Spleen (tissue), 11 donors: ENCODE data around the gene ZFAND2A. TPM values are rescaled to one million over a fixed set of nuclear protein-coding genes. Genes with fewer than 3 reads are reported as not detected.
A peak's percentile ranks its signal among the peaks of the same experiment; 100 is the strongest.

Experiments
- DNase-seq: peaks from one replicate; pipeline ENCODE4 v3.0.0-alpha.2; 2020
- H3K27ac ChIP-seq, 8 donors: fragments of 200-600 bp; sonication (generic) in 7 of 8; 1 replicate in 4 of 8; 2 replicates in 4 of 8; pipeline versions ENCODE4 v1.5.0 to v1.8.0; 2016 to 2021; ENCODE audit warnings: inconsistent platforms in 4 of 8, mild to moderate bottlenecking in 4 of 8, moderate library complexity in 1 of 8
- H3K27me3 ChIP-seq, 7 donors: fragments of 200-600 bp; sonication (generic) in 6 of 7; replicated peaks in 1 of 7; 1 replicate in 4 of 7; 2 replicates in 3 of 7; pipeline versions ENCODE4 v1.5.0 to v1.8.0; 2016 to 2021; ENCODE audit warnings: inconsistent platforms in 3 of 7, mild to moderate bottlenecking in 1 of 7
- H3K36me3 ChIP-seq, 6 donors: fragments of 200-600 bp; sonication (generic) in 5 of 6; 1 replicate in 4 of 6; 2 replicates in 2 of 6; pipeline versions ENCODE4 v1.5.0 to v1.8.0; 2016 to 2021; ENCODE audit warnings: inconsistent platforms in 2 of 6
- H3K4me1 ChIP-seq, 6 donors: fragments of 200-600 bp; sonication (generic) in 5 of 6; 1 replicate in 3 of 6; 2 replicates in 3 of 6; pipeline versions ENCODE4 v1.5.0 to v1.8.0; 2016 to 2021; ENCODE audit warnings: inconsistent platforms in 3 of 6
- H3K4me3 ChIP-seq, 8 donors: fragments of 200-600 bp; sonication (generic) in 7 of 8; 1 replicate in 4 of 8; 2 replicates in 4 of 8; pipeline versions ENCODE4 v1.5.0 to v1.8.0; 2016 to 2021; ENCODE audit warnings: inconsistent platforms in 4 of 8, mild to moderate bottlenecking in 4 of 8, moderate library complexity in 2 of 8
- H3K9me3 ChIP-seq, 8 donors: fragments of 200-600 bp; sonication (generic) in 7 of 8; 1 replicate in 4 of 8; 2 replicates in 4 of 8; pipeline versions ENCODE4 v1.5.0 to v1.8.0; 2016 to 2021; ENCODE audit warnings: inconsistent platforms in 4 of 8
- POLR2A ChIP-seq, 3 donors: fragments of 450-650 bp; IDR thresholded peaks; one replicate each; pipeline ENCODE4 v1.5.1; 2017; ENCODE audit warnings: antibody characterized with exemption in 3 of 3, mild to moderate bottlenecking in 1 of 3
- POLR2AphosphoS5 ChIP-seq, 3 donors: sonication (generic); formaldehyde crosslinking; IDR thresholded peaks; one replicate each; pipeline ENCODE4 v1.5.1; 2017; ENCODE audit warnings: antibody characterized with exemption in 3 of 3
- WGBS, 5 donors: extraction: QIAGEN DNeasy Blood & Tissue Kit in 3 of 5; methylation state at CpG; one replicate each; pipeline versions ENCODE4 v1.1.5 to v1.1.7; 2013 to 2018; 5-methylcytosine and 5-hydroxymethylcytosine counted together
- intact Hi-C: fragments of 100-400 bp; cut with DNase I; formaldehyde crosslinking; loops from one replicate; pipeline ENCODE4 v1.15.0; 2023; ENCODE audit warnings: low total_unique reads
- polyA plus RNA-seq, 3 donors: library from polyadenylated mRNA; stranded (reverse); fragments of 200-250 nt; gene quantifications; one replicate each; pipeline ENCODE4 v1.2.1, GENCODE V29; 2013
- total RNA-seq, 7 donors: library from RNA; depleted of rRNA in 3 of 7; stranded (reverse); fragments of >200 nt in 3 of 7; fragmentation: NEBNext Ultra II Directional in 4 of 7; extraction: Animal tissue kit (Norgen Biotek cat#: 25700) in 4 of 7; gene quantifications; one replicate each; pipeline versions ENCODE4 v1.1.0 to v1.2.1, GENCODE V29; 2016 to 2021
- TF ChIP-seq, protein P1 (sequence below), 11 experiments: fragments of 200-600 bp in 7 of 11; fragments of 450-650 bp in 4 of 11; sonication (generic) in 4 of 11; IDR thresholded peaks in 8 of 11; conservative IDR thresholded peaks in 3 of 11; 1 replicate in 7 of 11; 2 replicates in 4 of 11; pipeline versions ENCODE4 v1.4.0 to v1.8.0; 2016 to 2021; ENCODE audit warnings: antibody characterized with exemption in 11 of 11, inconsistent platforms in 4 of 11, mild to moderate bottlenecking in 1 of 11
- donor health status: healthy with polysubstance abuse.
- donor health status: DM: no; HTN: no; CAD: no; lungs with moderate emphysema.
- donor health status: DM: no; HTN: no; CAD: no.
- donor health status: Bipolar disorder and iron deficiency.
- donor health status: healthy.
- donor health status: DM: no; HTN: no; CAD: no.
- donor health status: DM: yes; HTN: yes; CAD: no.

ZFAND2A gene
- total and polyA plus RNA-seq, 10 donors = 18.3 to 41.7 (median 24.4) TPM

DNA sequence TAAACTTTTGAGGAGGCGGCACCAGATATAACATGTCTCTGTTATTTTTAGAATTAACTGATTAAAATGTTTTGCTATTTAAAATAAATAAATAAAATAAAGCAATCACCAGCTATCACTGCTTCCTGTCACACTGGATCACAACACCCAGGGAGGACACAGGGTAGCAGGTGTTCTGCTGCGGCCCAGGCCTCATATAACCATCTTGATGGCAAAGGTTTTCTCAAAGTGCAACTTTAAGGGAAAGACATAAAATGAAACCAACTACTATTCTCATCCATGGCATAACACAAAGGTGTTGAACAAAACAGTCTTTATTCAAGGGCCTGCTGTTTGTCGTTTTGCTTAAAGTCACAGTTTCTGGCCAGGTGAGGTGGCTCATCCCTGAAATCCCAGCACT, 48.8 kb downstream of the ZFAND2A start:
- WGBS, 5 donors = 86 to 93% (median 91%) methylated on average over 3 of the region's 3 CpGs
- intact Hi-C loops = no loop called here
- no peak for DNase-seq

DNA sequence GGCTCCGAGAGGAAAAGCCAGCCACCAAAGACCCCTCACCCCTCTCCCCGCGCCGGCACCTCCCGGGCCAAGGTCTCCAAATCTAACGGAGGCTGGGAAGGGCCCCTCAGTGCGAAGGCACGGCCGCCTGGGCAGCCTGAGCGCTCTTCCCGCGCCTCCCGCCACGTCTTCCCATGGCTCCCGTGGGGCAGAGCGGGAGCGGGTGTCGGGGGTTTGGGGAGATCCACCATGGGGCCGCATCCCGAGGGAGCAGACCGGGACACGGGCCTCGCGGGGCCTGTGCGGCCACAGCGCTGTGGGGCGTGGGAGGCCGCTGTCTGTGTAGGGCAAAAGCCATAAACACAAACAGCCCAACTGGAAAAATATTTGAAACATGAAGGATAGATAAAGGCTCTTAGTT, 49.6 kb downstream of the ZFAND2A start:
- Histone ChIP-seq H3K4me3 (no peak overlapping the region), H3K27me3 (peaks cover 0 to 4% (median 0%) of the 10 kb centered on the region in 7 donors), H3K4me1 (peaks cover 0 to 13% (median 2%) of the 10 kb centered on the region in 6 donors), H3K9me3 (no peaks in the 10 kb centered on the region), H3K36me3 (peaks cover 0 to 7% (median 0%) of the 10 kb centered on the region in 6 donors), H3K27ac (no peak overlapping the region)
- DNase-seq = peak; percentile 47
- intact Hi-C loops = no loop called here
- TF ChIP-seq, protein P1, sequence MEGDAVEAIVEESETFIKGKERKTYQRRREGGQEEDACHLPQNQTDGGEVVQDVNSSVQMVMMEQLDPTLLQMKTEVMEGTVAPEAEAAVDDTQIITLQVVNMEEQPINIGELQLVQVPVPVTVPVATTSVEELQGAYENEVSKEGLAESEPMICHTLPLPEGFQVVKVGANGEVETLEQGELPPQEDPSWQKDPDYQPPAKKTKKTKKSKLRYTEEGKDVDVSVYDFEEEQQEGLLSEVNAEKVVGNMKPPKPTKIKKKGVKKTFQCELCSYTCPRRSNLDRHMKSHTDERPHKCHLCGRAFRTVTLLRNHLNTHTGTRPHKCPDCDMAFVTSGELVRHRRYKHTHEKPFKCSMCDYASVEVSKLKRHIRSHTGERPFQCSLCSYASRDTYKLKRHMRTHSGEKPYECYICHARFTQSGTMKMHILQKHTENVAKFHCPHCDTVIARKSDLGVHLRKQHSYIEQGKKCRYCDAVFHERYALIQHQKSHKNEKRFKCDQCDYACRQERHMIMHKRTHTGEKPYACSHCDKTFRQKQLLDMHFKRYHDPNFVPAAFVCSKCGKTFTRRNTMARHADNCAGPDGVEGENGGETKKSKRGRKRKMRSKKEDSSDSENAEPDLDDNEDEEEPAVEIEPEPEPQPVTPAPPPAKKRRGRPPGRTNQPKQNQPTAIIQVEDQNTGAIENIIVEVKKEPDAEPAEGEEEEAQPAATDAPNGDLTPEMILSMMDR (IDR thresholded peaks at IDR 0.05 in 8 of 11, conservative IDR thresholded peaks at IDR 0.05 in 3 of 11) = no peak
- TF ChIP-seq POLR2A (IDR thresholded peaks at IDR 0.05) (no peak), POLR2AphosphoS5 (IDR thresholded peaks at IDR 0.05) (no peak)
- 95 to 97% (median 96%) methylated on average over 23 to 28 of the region's 28 CpGs for WGBS, 5 donors

More for the DNA sequence above, 48.8 kb downstream of the ZFAND2A start:
- Histone ChIP-seq H3K36me3 (peaks cover 0 to 7% (median 0%) of the 10 kb centered on the region in 6 donors), H3K4me1 (peaks cover 0 to 13% (median 2%) of the 10 kb centered on the region in 6 donors), H3K4me3 (no peak overlapping the region), H3K27ac (no peak overlapping the region), H3K9me3 (no peaks in the 10 kb centered on the region), H3K27me3 (peaks cover 0 to 4% (median 0%) of the 10 kb centered on the region in 7 donors)
- TF ChIP-seq, protein P1 (IDR thresholded peaks at IDR 0.05 in 8 of 11, conservative IDR thresholded peaks at IDR 0.05 in 3 of 11) = no peak
- TF ChIP-seq POLR2A (IDR thresholded peaks at IDR 0.05) = no peak
- TF ChIP-seq POLR2AphosphoS5 (IDR thresholded peaks at IDR 0.05) = no peak

DNA sequence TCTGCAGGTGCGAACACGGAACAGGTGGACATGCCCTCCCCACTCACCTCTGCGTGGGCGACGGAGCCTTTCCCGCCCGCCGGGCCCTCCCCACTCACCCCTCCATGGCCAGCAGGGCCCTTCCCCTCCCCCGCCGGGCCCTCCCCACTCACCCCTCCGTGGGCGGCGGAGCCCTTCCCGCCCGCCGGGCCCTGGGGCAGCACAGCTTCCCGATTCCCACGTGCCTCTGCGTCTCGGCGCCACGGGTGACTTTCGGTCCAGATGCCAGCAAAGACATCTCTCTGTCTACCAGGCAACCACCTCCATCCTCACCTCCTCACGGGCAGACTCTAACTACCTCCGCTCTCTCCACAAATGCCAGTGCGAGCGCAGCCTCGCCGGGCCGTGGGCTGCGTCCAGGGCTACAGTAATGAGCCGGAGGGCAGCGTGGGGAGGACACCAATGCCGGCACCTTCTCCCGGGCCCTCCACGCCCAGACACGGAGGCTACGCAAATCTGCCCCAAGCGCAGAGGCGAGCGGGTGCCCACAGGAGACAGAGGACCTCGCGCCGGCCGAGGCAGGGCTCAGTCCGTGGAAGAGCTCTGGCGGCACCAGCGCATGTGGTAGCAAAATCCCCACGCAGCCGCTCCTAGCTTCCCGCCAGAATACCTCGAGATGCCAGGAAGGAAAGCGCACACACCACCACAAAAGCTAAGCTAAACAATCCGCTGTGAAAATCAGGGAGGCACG, 50.2 kb downstream of the ZFAND2A start:
- peaks cover 0 to 17% (median 2%) of the 10 kb centered on the region in 6 donors for H3K4me1 ChIP-seq
- H3K4me3 ChIP-seq = no peak overlapping the region
- intact Hi-C loops = no loop called here
- no peak for TF ChIP-seq POLR2A (IDR thresholded peaks at IDR 0.05)
- no peak for TF ChIP-seq POLR2AphosphoS5 (IDR thresholded peaks at IDR 0.05)
- TF ChIP-seq, protein P1 (IDR thresholded peaks at IDR 0.05 in 8 of 11, conservative IDR thresholded peaks at IDR 0.05 in 3 of 11) = no peak
- no peak overlapping the region for H3K27ac ChIP-seq
- peaks cover 0 to 4% (median 0%) of the 10 kb centered on the region in 7 donors for H3K27me3 ChIP-seq
- H3K9me3 ChIP-seq = no peaks in the 10 kb centered on the region
- WGBS, 5 donors = 95 to 98% (median 96%) methylated on average over 42 to 55 of the region's 55 CpGs
- H3K36me3 ChIP-seq = peaks cover 0 to 7% (median 0%) of the 10 kb centered on the region in 6 donors
- peak; percentile 49 for DNase-seq

DNA sequence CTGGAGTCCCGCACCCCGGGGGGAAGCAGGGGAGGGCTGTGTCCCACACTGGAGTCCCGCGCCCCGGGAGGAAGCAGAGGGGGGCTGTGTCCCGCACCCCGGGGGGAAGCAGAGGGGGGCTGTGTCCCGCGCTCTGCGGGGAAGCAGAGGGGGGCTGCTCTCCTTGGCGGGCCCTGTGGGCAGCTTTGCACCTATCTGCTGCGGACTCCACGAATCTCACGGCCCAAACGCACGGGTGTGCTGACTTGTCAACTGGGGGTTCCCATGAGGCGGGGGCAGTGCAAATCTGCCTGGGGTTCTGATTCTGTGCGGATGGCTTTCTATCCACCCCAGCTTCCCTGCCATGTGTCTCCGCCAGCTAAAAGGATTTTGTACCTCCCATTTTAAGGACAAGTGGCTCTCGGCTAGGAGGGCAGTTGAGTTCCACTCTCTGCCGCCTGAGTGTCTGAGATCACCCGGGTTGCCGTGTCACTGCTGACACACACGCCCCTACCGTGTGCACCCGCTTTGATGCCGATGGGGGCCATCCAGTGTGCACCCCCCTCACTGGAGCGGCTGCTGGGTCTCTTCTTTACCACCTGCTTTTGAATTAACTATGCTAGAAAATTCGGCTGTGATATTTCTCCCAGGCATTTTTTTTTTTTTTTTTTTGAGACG, 51.6 kb downstream of the ZFAND2A start:
- Histone ChIP-seq H3K36me3 (peaks cover 0 to 7% (median 0%) of the 10 kb centered on the region in 6 donors), H3K4me1 (peaks cover 0 to 31% (median 4%) of the 10 kb centered on the region in 6 donors), H3K27me3 (peaks cover 0 to 4% (median 0%) of the 10 kb centered on the region in 7 donors), H3K27ac (no peak overlapping the region), H3K9me3 (no peaks in the 10 kb centered on the region), H3K4me3 (no peak overlapping the region)
- intact Hi-C loops = no loop called here
- 71 to 91% (median 79%) methylated on average over 15 to 30 of the region's 30 CpGs for WGBS, 5 donors
- DNase-seq = peak; percentile 61
- no peak for TF ChIP-seq POLR2AphosphoS5 (IDR thresholded peaks at IDR 0.05)
- TF ChIP-seq, protein P1 (IDR thresholded peaks at IDR 0.05 in 8 of 11, conservative IDR thresholded peaks at IDR 0.05 in 3 of 11) = no peak
- no peak for TF ChIP-seq POLR2A (IDR thresholded peaks at IDR 0.05)
